Measurements from ENCODE around the gene MAPK11.

The MAPK11 gene

DNA sequence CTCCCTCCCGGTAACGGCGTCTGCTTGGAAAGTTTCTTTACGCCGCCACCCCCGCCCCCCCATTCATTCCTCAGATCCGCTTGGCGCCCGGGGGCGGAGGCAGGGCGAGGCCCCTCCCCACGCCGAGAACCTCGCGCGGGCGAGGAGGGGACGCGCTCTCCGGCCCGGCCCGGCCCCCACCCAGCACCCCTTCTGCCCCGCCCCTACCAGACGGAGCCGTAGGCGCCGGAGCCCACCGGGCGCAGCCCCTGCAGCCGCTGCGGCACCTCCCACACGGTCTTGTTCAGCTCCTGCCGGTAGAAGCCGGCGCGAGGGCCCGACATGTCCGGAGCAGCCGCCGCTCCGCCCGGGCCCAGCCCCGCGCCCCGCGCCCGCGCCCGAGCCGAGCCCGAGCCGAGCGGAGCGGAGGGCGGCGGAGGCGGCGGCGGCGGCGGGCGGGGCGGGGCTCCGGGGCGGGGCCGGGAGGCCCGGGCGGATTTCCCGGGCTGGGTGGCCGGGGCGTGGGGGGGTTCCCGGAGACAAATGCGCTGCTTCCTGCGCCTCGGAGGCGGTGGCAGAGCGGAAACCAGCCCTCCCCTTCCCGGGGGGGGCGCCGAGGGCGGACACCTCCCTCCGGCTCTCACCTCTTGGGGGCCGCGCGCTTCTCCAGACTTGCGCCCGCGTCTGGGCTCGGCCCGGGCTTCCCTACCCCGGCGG lies at the start of gene MAPK11:
TSS of gene MAPK11 (minus strand) at position 411 of the 696 bp plus-strand sequence. CDS start at position 323, 88 bp downstream.
- peak; percentile 79 for DNase-seq
- peak within 1 kb of the TSS; percentile 64 for H2AFZ ChIP-seq (ENCODE audit: low read depth, low read length)
- TF ChIP-seq EZH2 (IDR thresholded peaks at IDR 0.05; ENCODE audit: borderline replicate concordance, low read depth, low read length, severe bottlenecking) = no peak
- TF ChIP-seq, protein P1, sequence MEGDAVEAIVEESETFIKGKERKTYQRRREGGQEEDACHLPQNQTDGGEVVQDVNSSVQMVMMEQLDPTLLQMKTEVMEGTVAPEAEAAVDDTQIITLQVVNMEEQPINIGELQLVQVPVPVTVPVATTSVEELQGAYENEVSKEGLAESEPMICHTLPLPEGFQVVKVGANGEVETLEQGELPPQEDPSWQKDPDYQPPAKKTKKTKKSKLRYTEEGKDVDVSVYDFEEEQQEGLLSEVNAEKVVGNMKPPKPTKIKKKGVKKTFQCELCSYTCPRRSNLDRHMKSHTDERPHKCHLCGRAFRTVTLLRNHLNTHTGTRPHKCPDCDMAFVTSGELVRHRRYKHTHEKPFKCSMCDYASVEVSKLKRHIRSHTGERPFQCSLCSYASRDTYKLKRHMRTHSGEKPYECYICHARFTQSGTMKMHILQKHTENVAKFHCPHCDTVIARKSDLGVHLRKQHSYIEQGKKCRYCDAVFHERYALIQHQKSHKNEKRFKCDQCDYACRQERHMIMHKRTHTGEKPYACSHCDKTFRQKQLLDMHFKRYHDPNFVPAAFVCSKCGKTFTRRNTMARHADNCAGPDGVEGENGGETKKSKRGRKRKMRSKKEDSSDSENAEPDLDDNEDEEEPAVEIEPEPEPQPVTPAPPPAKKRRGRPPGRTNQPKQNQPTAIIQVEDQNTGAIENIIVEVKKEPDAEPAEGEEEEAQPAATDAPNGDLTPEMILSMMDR (IDR thresholded peaks at IDR 0.05; ENCODE audit: borderline replicate concordance, extremely low read depth, low read length, poor library complexity, severe bottlenecking) = no peak
- H4K20me1 ChIP-seq (ENCODE audit: insufficient read depth, low read length) = peaks cover 10% of the 10 kb centered on the region
- peak within 1 kb of the TSS; percentile 28 to 62; a peak in 3 of 4 replicates for H3K4me3 ChIP-seq (ENCODE audit: low read depth in 1 of 2, low read length in 2 of 2)
- peak; percentile 61 for ATAC-seq (ENCODE audit: insufficient read depth, low read depth)
- H3K4me1 ChIP-seq (ENCODE audit: insufficient read depth, low read length) = peaks cover 28% of the 10 kb centered on the region
- peak within 1 kb of the TSS; percentile 71 for H3K4me2 ChIP-seq (ENCODE audit: insufficient read depth, low read length)
- no peaks in the 10 kb centered on the region for H3K79me2 ChIP-seq (ENCODE audit: insufficient read depth, low read length)
- no peaks in the 10 kb centered on the region for H3K9me3 ChIP-seq (ENCODE audit: insufficient read depth, low read length, severe bottlenecking)
- peak within 1 kb of the TSS; percentile 59 for H3K9ac ChIP-seq (ENCODE audit: low read depth, low read length)
- no peaks in the 10 kb centered on the region for H3K36me3 ChIP-seq (ENCODE audit: insufficient read depth, low read length)
- peaks cover 15% of the 10 kb centered on the region for H3K27me3 ChIP-seq (ENCODE audit: insufficient read depth, low read length, poor library complexity)
- peak within 1 kb of the TSS; percentile 7; the same call in 1 of the 2 replicates for H3K27ac ChIP-seq (ENCODE audit: low read length)

- H3K36me3 ChIP-seq (ENCODE audit: insufficient read depth, low read length) = no peaks in the 10 kb centered on the region
- ATAC-seq (ENCODE audit: insufficient read depth, low read depth) (no peak), DNase-seq (no peak)
- H3K79me2 ChIP-seq (ENCODE audit: insufficient read depth, low read length) = no peaks in the 10 kb centered on the region
- TF ChIP-seq, protein P1 (IDR thresholded peaks at IDR 0.05; ENCODE audit: borderline replicate concordance, extremely low read depth, low read length, poor library complexity, severe bottlenecking) = no peak
- no peak for TF ChIP-seq EZH2 (IDR thresholded peaks at IDR 0.05; ENCODE audit: borderline replicate concordance, low read depth, low read length, severe bottlenecking)
- H3K9ac ChIP-seq (ENCODE audit: low read depth, low read length) = no peak overlapping the region
- H3K9me3 ChIP-seq (ENCODE audit: insufficient read depth, low read length, severe bottlenecking) = no peaks in the 10 kb centered on the region
- H3K27me3 ChIP-seq (ENCODE audit: insufficient read depth, low read length, poor library complexity) = peaks cover 6% of the 10 kb centered on the region
- H4K20me1 ChIP-seq (ENCODE audit: insufficient read depth, low read length) = peaks cover 11% of the 10 kb centered on the region; the same call in 1 of the 2 replicates
- no peak overlapping the region for H3K27ac ChIP-seq (ENCODE audit: low read length)
- H3K4me2 ChIP-seq (ENCODE audit: insufficient read depth, low read length) = no peak overlapping the region
- no peak overlapping the region for H2AFZ ChIP-seq (ENCODE audit: low read depth, low read length)
- no peak overlapping the region for H3K4me3 ChIP-seq (ENCODE audit: low read depth in 1 of 2, low read length in 2 of 2)
- H3K4me1 ChIP-seq (ENCODE audit: insufficient read depth, low read length) = peaks cover 3% of the 10 kb centered on the region; the same call in 1 of the 2 replicates
These were observed 49.3 kb upstream of the MAPK11 start for GRCh38 chr22:50319503-50319951.

GRCh38 chr22:50318698-50319411 lies 48.7 kb upstream of the MAPK11 start:
- H3K27ac ChIP-seq (ENCODE audit: low read length) = no peak overlapping the region
- H3K4me2 ChIP-seq (ENCODE audit: insufficient read depth, low read length) = no peak overlapping the region
- DNase-seq (no peak), ATAC-seq (ENCODE audit: insufficient read depth, low read depth) (no peak)
- peaks cover 4% of the 10 kb centered on the region; the same call in 1 of the 2 replicates for H3K4me1 ChIP-seq (ENCODE audit: insufficient read depth, low read length)
- H3K9ac ChIP-seq (ENCODE audit: low read depth, low read length) = no peak overlapping the region
- H2AFZ ChIP-seq (ENCODE audit: low read depth, low read length) = no peak overlapping the region
- peaks cover 12% of the 10 kb centered on the region for H3K27me3 ChIP-seq (ENCODE audit: insufficient read depth, low read length, poor library complexity)
- no peak overlapping the region for H3K4me3 ChIP-seq (ENCODE audit: low read depth in 1 of 2, low read length in 2 of 2)
- no peaks in the 10 kb centered on the region for H3K9me3 ChIP-seq (ENCODE audit: insufficient read depth, low read length, severe bottlenecking)
- TF ChIP-seq, protein P1 (IDR thresholded peaks at IDR 0.05; ENCODE audit: borderline replicate concordance, extremely low read depth, low read length, poor library complexity, severe bottlenecking) = no peak
- TF ChIP-seq EZH2 (IDR thresholded peaks at IDR 0.05; ENCODE audit: borderline replicate concordance, low read depth, low read length, severe bottlenecking) = no peak
- H3K79me2 ChIP-seq (ENCODE audit: insufficient read depth, low read length) = no peaks in the 10 kb centered on the region
- H4K20me1 ChIP-seq (ENCODE audit: insufficient read depth, low read length) = peaks cover 11% of the 10 kb centered on the region; the same call in 1 of the 2 replicates
- no peaks in the 10 kb centered on the region for H3K36me3 ChIP-seq (ENCODE audit: insufficient read depth, low read length)

Data from DND-41 (cell line).